ENCODE results near the gene ZNF70.

ZNF70 gene

DNA sequence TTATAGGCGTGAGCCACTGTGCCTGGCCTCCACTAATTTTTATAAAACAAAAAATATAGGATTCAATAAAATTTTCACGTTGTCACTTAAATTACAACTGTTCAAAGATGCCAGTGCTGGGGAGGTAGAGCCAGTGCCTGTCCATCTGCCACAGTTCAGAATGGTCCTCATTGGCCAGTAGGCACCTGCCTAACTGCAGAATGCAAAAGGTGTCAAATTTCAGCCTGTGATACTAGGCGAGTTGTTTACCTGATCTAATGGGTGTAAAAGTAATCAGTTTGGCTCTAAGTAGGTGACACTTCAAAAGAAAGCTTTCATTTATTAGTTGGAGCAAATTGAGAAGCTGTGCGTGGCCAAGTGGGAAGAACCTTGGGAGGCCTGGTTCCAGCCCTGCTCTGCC lies 38.2 kb upstream of the ZNF70 start:
- no peak for TF ChIP-seq CTCF (IDR thresholded peaks at IDR 0.05; ENCODE audit: low read depth, low read length)
- no peak overlapping the region for H3K4me3 ChIP-seq (ENCODE audit: low read depth, low read length)

- H3K4me3 ChIP-seq (ENCODE audit: low read depth, low read length), result peak overlapping the region; percentile 77
- no peak for TF ChIP-seq CTCF (IDR thresholded peaks at IDR 0.05; ENCODE audit: low read depth, low read length)
Observed at GRCh38 chr22:23787910-23788309, 37.0 kb upstream of the ZNF70 start.

DNA sequence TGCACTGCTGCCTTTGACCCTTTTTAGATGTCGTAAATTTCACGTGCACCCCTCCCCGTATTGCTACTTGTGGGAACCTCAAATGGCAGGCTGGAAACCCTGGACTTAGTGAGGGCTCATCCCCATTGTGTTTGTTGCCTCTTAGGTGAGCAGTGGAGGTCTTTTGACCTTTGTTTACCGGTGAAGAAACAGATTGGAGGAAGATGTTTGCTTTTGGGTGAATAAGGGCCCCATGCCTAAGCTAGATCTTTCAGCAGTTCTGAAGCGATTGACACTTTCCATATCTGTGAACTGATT lies 36.6 kb upstream of the ZNF70 start:
- peak overlapping the region; percentile 77 for H3K4me3 ChIP-seq (ENCODE audit: low read depth, low read length)
- no peak for TF ChIP-seq CTCF (IDR thresholded peaks at IDR 0.05; ENCODE audit: low read depth, low read length)

- H3K4me3 ChIP-seq (ENCODE audit: low read depth, low read length), result peak within 1 kb of the TSS; percentile 77
- no peak for TF ChIP-seq CTCF (IDR thresholded peaks at IDR 0.05; ENCODE audit: low read depth, low read length)
Observed at GRCh38 chr22:23786752-23787599, 36.1 kb upstream of the ZNF70 start, which contains the start of gene SMARCB1. SMARCB1 (plus strand) TSS chr22:23786966; CDS start chr22:23787170, 204 bp downstream.

DNA sequence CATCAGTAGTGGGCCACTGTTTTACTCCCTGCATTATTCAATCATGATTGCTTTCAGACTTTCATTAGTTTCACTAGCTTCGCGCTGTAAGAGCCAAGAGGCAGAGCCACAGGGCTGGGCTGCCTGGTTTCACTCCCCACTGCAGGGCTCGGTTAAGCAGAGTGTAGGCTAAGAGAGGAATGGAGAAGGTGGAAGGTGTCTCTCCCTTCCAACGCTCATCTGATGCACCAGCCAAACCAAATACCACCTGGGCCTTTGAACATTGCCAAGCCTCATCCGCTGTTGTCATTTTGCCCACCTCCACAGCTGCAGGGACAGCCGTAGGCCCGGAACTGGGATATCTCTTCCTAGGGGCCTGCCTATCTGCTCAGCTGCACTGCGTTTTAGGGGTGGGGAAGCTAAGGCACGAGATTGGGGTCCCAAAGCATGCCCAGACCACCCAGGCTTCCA lies 35.4 kb upstream of the ZNF70 start:
- peak overlapping the region; percentile 77 for H3K4me3 ChIP-seq (ENCODE audit: low read depth, low read length)
- no peak for TF ChIP-seq CTCF (IDR thresholded peaks at IDR 0.05; ENCODE audit: low read depth, low read length)

- TF ChIP-seq CTCF (IDR thresholded peaks at IDR 0.05; ENCODE audit: low read depth, low read length), result no peak
- no peak overlapping the region for H3K4me3 ChIP-seq (ENCODE audit: low read depth, low read length)
Observed at GRCh38 chr22:23784215-23784732, 33.4 kb upstream of the ZNF70 start.
